ENCODE data around the gene UNC45A. TPM values are rescaled to one million over a fixed set of nuclear protein-coding genes. Genes with fewer than 3 reads are reported as not detected.

UNC45A gene
- total RNA-seq, 1 experiment from 2014 or later = 68.4 TPM

DNA sequence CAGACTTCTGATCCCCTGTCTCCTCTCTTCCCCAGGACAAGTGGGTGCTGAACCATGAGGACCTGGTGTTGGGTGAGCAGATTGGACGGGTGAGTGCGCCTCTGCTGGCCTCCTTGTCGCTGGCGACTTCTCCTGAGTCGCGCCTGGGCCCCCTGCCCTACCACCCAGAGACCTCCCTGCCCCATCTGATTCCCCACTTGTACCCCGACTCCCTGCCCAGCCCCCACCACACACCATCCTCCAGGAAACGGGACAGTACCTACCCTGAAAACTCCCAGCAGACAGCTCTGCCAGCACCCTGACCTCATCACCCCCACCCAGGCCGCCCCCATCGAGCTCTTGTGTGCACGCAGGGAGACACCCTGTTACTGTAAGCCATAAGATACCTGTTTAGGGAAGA is 43.1 kb upstream of the UNC45A start:
- no peak overlapping the region for H2AFZ ChIP-seq (ENCODE audit: low read length)
- ATAC-seq (no peak), DNase-seq (no peak)
- H3K4me1 ChIP-seq (ENCODE audit: insufficient read depth, low read length) = no peaks in the 10 kb centered on the region
- no TSS peak for BruUV-seq (replicated peaks)
- TF ChIP-seq EZH2phosphoT487 (IDR thresholded peaks at IDR 0.05; ENCODE audit: borderline replicate concordance, low read length) = no peak
- TF ChIP-seq, protein P1, sequence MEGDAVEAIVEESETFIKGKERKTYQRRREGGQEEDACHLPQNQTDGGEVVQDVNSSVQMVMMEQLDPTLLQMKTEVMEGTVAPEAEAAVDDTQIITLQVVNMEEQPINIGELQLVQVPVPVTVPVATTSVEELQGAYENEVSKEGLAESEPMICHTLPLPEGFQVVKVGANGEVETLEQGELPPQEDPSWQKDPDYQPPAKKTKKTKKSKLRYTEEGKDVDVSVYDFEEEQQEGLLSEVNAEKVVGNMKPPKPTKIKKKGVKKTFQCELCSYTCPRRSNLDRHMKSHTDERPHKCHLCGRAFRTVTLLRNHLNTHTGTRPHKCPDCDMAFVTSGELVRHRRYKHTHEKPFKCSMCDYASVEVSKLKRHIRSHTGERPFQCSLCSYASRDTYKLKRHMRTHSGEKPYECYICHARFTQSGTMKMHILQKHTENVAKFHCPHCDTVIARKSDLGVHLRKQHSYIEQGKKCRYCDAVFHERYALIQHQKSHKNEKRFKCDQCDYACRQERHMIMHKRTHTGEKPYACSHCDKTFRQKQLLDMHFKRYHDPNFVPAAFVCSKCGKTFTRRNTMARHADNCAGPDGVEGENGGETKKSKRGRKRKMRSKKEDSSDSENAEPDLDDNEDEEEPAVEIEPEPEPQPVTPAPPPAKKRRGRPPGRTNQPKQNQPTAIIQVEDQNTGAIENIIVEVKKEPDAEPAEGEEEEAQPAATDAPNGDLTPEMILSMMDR (conservative IDR thresholded peaks at IDR 0.05; ENCODE audit: low read depth, low read length) = no peak
- no peak for TF ChIP-seq EZH2 (IDR thresholded peaks at IDR 0.05; ENCODE audit: low read length, unreplicated experiment)
- H3K9me3 ChIP-seq (ENCODE audit: low read length) = no peaks in the 10 kb centered on the region
- H4K20me1 ChIP-seq (ENCODE audit: low read length) = no peaks in the 10 kb centered on the region
- no peaks in the 10 kb centered on the region for H3K36me3 ChIP-seq (ENCODE audit: low read depth, low read length)
- H3K4me3 ChIP-seq (ENCODE audit: low read length) = no peak overlapping the region
- H3K27me3 ChIP-seq (ENCODE audit: low read length) = no peaks in the 10 kb centered on the region
- intact Hi-C loops (cut with micrococcal nuclease) = no loop called here
- no peak overlapping the region for H3K27ac ChIP-seq (ENCODE audit: low read length)
- H3F3A ChIP-seq (ENCODE audit: low read length, unreplicated experiment) = no peaks in the 10 kb centered on the region
- H3K4me2 ChIP-seq (ENCODE audit: low read length) = no peak overlapping the region
- no peak overlapping the region for H3K9ac ChIP-seq (ENCODE audit: low read length)
- ChIA-PET CTCF (no interaction called here), POLR2A (ENCODE audit: unreplicated experiment) (no interaction called here)
- H3K9me2 ChIP-seq (replicated peaks; ENCODE audit: low read length) = no peaks in the 10 kb centered on the region
- no peaks in the 10 kb centered on the region for H3K79me2 ChIP-seq (ENCODE audit: low read length)

- no peaks in the 10 kb centered on the region for H3K27me3 ChIP-seq (ENCODE audit: low read length)
- no peaks in the 10 kb centered on the region for H3K9me2 ChIP-seq (replicated peaks; ENCODE audit: low read length)
- no TSS peak for BruUV-seq (replicated peaks)
- H3K4me2 ChIP-seq (ENCODE audit: low read length) = no peak overlapping the region
- H4K20me1 ChIP-seq (ENCODE audit: low read length) = no peaks in the 10 kb centered on the region
- H3K79me2 ChIP-seq (ENCODE audit: low read length) = no peaks in the 10 kb centered on the region
- H3K4me3 ChIP-seq (ENCODE audit: low read length) = no peak overlapping the region
- no peaks in the 10 kb centered on the region for H3F3A ChIP-seq (ENCODE audit: low read length, unreplicated experiment)
- POLR2A ChIA-PET (ENCODE audit: unreplicated experiment) = no interaction called here
- no peak overlapping the region for H3K9ac ChIP-seq (ENCODE audit: low read length)
- DNase-seq (no peak), ATAC-seq (no peak)
- intact Hi-C loops (cut with micrococcal nuclease) = no loop called here
- TF ChIP-seq, protein P1 (conservative IDR thresholded peaks at IDR 0.05; ENCODE audit: low read depth, low read length) = no peak
- no peak for TF ChIP-seq EZH2 (IDR thresholded peaks at IDR 0.05; ENCODE audit: low read length, unreplicated experiment)
- TF ChIP-seq EZH2phosphoT487 (IDR thresholded peaks at IDR 0.05; ENCODE audit: borderline replicate concordance, low read length) = no peak
- CTCF ChIA-PET = no interaction called here
- H3K9me3 ChIP-seq (ENCODE audit: low read length) = no peaks in the 10 kb centered on the region
- no peaks in the 10 kb centered on the region for H3K36me3 ChIP-seq (ENCODE audit: low read depth, low read length)
- no peaks in the 10 kb centered on the region for H3K4me1 ChIP-seq (ENCODE audit: insufficient read depth, low read length)
- H3K27ac ChIP-seq (ENCODE audit: low read length) = no peak overlapping the region
- H2AFZ ChIP-seq (ENCODE audit: low read length) = no peak overlapping the region
Observed at GRCh38 chr15:90892498-90893174, 42.4 kb upstream of the UNC45A start.

- DNase-seq (no peak), ATAC-seq (no peak)
- H3K27ac ChIP-seq (ENCODE audit: low read length) = no peak overlapping the region
- no peak overlapping the region for H3K4me3 ChIP-seq (ENCODE audit: low read length)
- no peaks in the 10 kb centered on the region for H3F3A ChIP-seq (ENCODE audit: low read length, unreplicated experiment)
- H3K9ac ChIP-seq (ENCODE audit: low read length) = no peak overlapping the region
- H3K4me2 ChIP-seq (ENCODE audit: low read length) = no peak overlapping the region
- H3K79me2 ChIP-seq (ENCODE audit: low read length) = no peaks in the 10 kb centered on the region
- ChIA-PET POLR2A (ENCODE audit: unreplicated experiment) (no interaction called here), CTCF (no interaction called here)
- no peaks in the 10 kb centered on the region for H3K4me1 ChIP-seq (ENCODE audit: insufficient read depth, low read length)
- intact Hi-C loops (cut with micrococcal nuclease) = no loop called here
- no peaks in the 10 kb centered on the region for H3K27me3 ChIP-seq (ENCODE audit: low read length)
- H3K36me3 ChIP-seq (ENCODE audit: low read depth, low read length) = no peaks in the 10 kb centered on the region
- BruUV-seq (replicated peaks) = no TSS peak
- H2AFZ ChIP-seq (ENCODE audit: low read length) = no peak overlapping the region
- TF ChIP-seq EZH2 (IDR thresholded peaks at IDR 0.05; ENCODE audit: low read length, unreplicated experiment) (no peak), EZH2phosphoT487 (IDR thresholded peaks at IDR 0.05; ENCODE audit: borderline replicate concordance, low read length) (no peak)
- TF ChIP-seq, protein P1 (conservative IDR thresholded peaks at IDR 0.05; ENCODE audit: low read depth, low read length) = peak; percentile 51; the same call in 1 of the 2 replicates
- no peaks in the 10 kb centered on the region for H3K9me2 ChIP-seq (replicated peaks; ENCODE audit: low read length)
- no peaks in the 10 kb centered on the region for H3K9me3 ChIP-seq (ENCODE audit: low read length)
- no peaks in the 10 kb centered on the region for H4K20me1 ChIP-seq (ENCODE audit: low read length)
Observed at GRCh38 chr15:90893175-90894090, 41.7 kb upstream of the UNC45A start.
